ENCODE results near the gene NMRK2.
"Not testable (repeated sequence)": the region's sequence is repeated elsewhere in the genome, so short reads cannot be mapped to it uniquely, and the experiment has no call there.

The NMRK2 gene

GRCh38 chr19:3936506-3937442 lies 3.9 kb downstream of the NMRK2 start:
- DNase-seq (ENCODE audit: extremely low read depth in 1 of 2, low read depth in 1 of 2), result no peak

GRCh38 chr19:3938300-3938950 lies 5.6 kb downstream of the NMRK2 start:
- not testable (repeated sequence) for DNase-seq (ENCODE audit: extremely low read depth in 1 of 2, low read depth in 1 of 2)

- DNase-seq (ENCODE audit: extremely low read depth in 1 of 2, low read depth in 1 of 2), result no peak
These were observed 10.0 kb downstream of the NMRK2 start for GRCh38 chr19:3942790-3943409.

GRCh38 chr19:3944018-3944721 lies 11.3 kb downstream of the NMRK2 start:
- no peak for DNase-seq (ENCODE audit: extremely low read depth in 1 of 2, low read depth in 1 of 2)

GRCh38 chr19:3945838-3946237 lies 13.0 kb downstream of the NMRK2 start:
- DNase-seq (ENCODE audit: extremely low read depth in 1 of 2, low read depth in 1 of 2), result no peak

GRCh38 chr19:3947316-3947933 lies 14.6 kb downstream of the NMRK2 start:
- not testable (repeated sequence) for DNase-seq (ENCODE audit: extremely low read depth in 1 of 2, low read depth in 1 of 2)

GRCh38 chr19:3949294-3949693 lies 16.4 kb downstream of the NMRK2 start:
- no peak for DNase-seq (ENCODE audit: extremely low read depth in 1 of 2, low read depth in 1 of 2)

GRCh38 chr19:3949997-3950859 lies 17.4 kb downstream of the NMRK2 start:
- no peak for DNase-seq (ENCODE audit: extremely low read depth in 1 of 2, low read depth in 1 of 2)

GRCh38 chr19:3950871-3951861 lies 18.3 kb downstream of the NMRK2 start:
- DNase-seq (ENCODE audit: extremely low read depth in 1 of 2, low read depth in 1 of 2), result no peak

- DNase-seq (ENCODE audit: extremely low read depth in 1 of 2, low read depth in 1 of 2), result not testable (repeated sequence)
These were observed 19.9 kb downstream of the NMRK2 start for GRCh38 chr19:3952755-3953276.

GRCh38 chr19:3954107-3954506 lies 21.2 kb downstream of the NMRK2 start:
- no peak for DNase-seq (ENCODE audit: extremely low read depth in 1 of 2, low read depth in 1 of 2)

- DNase-seq (ENCODE audit: extremely low read depth in 1 of 2, low read depth in 1 of 2), result not testable (repeated sequence)
These were observed 22.4 kb downstream of the NMRK2 start for GRCh38 chr19:3955276-3955675.

GRCh38 chr19:3955688-3956087 lies 22.8 kb downstream of the NMRK2 start:
- no peak for DNase-seq (ENCODE audit: extremely low read depth in 1 of 2, low read depth in 1 of 2)

GRCh38 chr19:3958836-3959765 lies 26.2 kb downstream of the NMRK2 start:
- no peak for DNase-seq (ENCODE audit: extremely low read depth in 1 of 2, low read depth in 1 of 2)

- no peak for DNase-seq (ENCODE audit: extremely low read depth in 1 of 2, low read depth in 1 of 2)
These were observed 26.9 kb downstream of the NMRK2 start for GRCh38 chr19:3959766-3960131.

GRCh38 chr19:3961007-3961406 lies 28.1 kb downstream of the NMRK2 start:
- DNase-seq (ENCODE audit: extremely low read depth in 1 of 2, low read depth in 1 of 2), result no peak
